ENCODE data around the gene GADD45GIP1.

Gene GADD45GIP1

DNA sequence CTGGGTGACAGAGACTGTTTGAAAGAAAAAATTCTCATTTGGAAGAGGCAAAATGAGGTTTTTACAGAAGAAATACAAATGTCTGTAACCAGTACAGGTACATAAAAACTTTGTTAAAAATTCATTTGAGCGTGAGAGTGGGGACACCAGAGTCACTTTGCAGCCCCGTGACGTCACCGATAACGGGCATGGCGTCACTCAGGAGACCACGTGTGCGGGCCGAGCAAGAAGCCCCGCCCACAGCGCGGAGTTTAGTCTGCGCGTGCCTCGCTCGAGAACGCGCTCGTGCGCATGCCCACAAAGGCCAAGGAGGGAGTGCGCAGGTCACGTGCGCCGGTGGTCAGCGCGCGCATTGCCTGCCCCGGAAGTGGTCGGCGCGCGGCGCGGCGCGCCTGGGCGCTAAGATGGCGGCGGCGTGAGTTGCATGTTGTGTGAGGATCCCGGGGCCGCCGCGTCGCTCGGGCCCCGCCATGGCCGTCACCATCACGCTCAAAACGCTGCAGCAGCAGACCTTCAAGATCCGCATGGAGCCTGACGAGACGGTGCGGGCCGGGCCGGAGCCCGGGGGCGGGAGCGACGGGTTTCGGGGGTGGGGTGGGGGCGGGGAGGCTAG is 11.4 kb downstream of the GADD45GIP1 start, which contains the start of gene RAD23A:
Gene RAD23A (plus strand): TSS at position 384 of the 613 bp plus-strand sequence. CDS start 87 bp downstream, at position 471.
- Histone ChIP-seq H3K4me3 (ENCODE audit: low read length) (peak within 1 kb of the TSS; percentile 74), H3K4me1 (ENCODE audit: control insufficient read depth, insufficient read depth, low read length) (peaks cover 31% of the 10 kb centered on the region), H3K27me3 (ENCODE audit: control insufficient read depth, insufficient read depth, low read length) (no peaks in the 10 kb centered on the region), H3K36me3 (ENCODE audit: insufficient read depth, low read length) (peaks cover 71% of the 10 kb centered on the region), H3K9me3 (replicated peaks; ENCODE audit: low read length) (no peaks in the 10 kb centered on the region), H3K9ac (ENCODE audit: low read depth, low read length) (peak within 1 kb of the TSS; percentile 93), H3K4me2 (ENCODE audit: low read length) (peak within 1 kb of the TSS; percentile 93)

DNA sequence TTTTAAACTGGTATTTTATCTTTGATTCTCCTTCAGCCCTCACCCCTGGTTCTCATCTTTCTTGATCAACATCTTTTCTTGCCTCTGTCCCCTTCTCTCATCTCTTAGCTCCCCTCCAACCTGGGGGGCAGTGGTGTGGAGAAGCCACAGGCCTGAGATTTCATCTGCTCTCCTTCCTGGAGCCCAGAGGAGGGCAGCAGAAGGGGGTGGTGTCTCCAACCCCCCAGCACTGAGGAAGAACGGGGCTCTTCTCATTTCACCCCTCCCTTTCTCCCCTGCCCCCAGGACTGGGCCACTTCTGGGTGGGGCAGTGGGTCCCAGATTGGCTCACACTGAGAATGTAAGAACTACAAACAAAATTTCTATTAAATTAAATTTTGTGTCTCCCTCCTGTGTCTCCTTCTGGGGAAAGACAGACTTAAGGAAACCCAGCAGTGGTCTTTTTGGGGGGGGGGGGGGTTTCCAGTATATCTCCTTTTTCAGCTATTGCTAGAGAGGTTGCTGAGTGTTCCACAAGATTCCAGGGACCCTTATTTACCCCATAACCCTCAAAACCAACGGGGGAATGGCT is 12.8 kb downstream of the GADD45GIP1 start:
- Histone ChIP-seq H3K36me3 (ENCODE audit: insufficient read depth, low read length) (peaks cover 74% of the 10 kb centered on the region), H3K4me2 (ENCODE audit: low read length) (no peak overlapping the region), H3K9ac (ENCODE audit: low read depth, low read length) (no peak overlapping the region), H3K4me1 (ENCODE audit: control insufficient read depth, insufficient read depth, low read length) (peaks cover 39% of the 10 kb centered on the region), H3K9me3 (replicated peaks; ENCODE audit: low read length) (no peaks in the 10 kb centered on the region), H3K27me3 (ENCODE audit: control insufficient read depth, insufficient read depth, low read length) (no peaks in the 10 kb centered on the region), H3K4me3 (ENCODE audit: low read length) (no peak overlapping the region)

DNA sequence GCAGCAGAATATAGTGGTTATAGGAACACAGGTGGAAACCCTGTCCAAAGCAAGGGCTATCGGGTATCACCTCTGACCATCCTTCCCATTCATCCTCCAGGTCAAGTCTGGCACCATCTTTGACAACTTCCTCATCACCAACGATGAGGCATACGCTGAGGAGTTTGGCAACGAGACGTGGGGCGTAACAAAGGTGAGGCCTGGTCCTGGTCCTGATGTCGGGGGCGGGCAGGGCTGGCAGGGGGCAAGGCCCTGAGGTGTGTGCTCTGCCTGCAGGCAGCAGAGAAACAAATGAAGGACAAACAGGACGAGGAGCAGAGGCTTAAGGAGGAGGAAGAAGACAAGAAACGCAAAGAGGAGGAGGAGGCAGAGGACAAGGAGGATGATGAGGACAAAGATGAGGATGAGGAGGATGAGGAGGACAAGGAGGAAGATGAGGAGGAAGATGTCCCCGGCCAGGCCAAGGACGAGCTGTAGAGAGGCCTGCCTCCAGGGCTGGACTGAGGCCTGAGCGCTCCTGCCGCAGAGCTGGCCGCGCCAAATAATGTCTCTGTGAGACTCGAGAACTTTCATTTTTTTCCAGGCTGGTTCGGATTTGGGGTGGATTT is 13.5 kb downstream of the GADD45GIP1 start:
- Histone ChIP-seq H3K27me3 (ENCODE audit: control insufficient read depth, insufficient read depth, low read length) (no peaks in the 10 kb centered on the region), H3K4me1 (ENCODE audit: control insufficient read depth, insufficient read depth, low read length) (peaks cover 38% of the 10 kb centered on the region), H3K9me3 (replicated peaks; ENCODE audit: low read length) (no peaks in the 10 kb centered on the region), H3K9ac (ENCODE audit: low read depth, low read length) (no peak overlapping the region), H3K4me2 (ENCODE audit: low read length) (no peak overlapping the region), H3K4me3 (ENCODE audit: low read length) (no peak overlapping the region), H3K36me3 (ENCODE audit: insufficient read depth, low read length) (peaks cover 74% of the 10 kb centered on the region)

DNA sequence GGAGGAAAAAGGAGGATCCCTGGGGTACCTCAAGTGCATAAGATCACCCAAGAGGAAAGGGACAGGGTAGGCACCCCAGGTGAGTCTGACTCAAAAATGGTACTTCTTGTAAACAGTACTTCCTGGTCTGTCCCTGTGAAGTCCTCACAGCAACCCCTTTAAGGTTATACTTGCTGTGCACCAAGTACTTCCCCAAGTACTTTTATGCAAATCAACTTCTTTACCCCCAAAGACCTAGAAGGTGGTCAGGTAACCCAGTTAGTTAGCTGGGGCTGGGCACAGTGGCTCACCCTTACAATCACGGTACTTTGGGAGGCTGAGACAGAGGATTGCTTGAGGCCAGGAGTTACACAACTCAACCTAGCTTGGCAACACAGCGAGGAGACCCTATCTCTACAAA is 16.1 kb downstream of the GADD45GIP1 start:
- Histone ChIP-seq H3K4me2 (ENCODE audit: low read length) (peak overlapping the region; percentile 80), H3K9me3 (replicated peaks; ENCODE audit: low read length) (no peaks in the 10 kb centered on the region), H3K4me1 (ENCODE audit: control insufficient read depth, insufficient read depth, low read length) (peaks cover 35% of the 10 kb centered on the region), H3K27me3 (ENCODE audit: control insufficient read depth, insufficient read depth, low read length) (no peaks in the 10 kb centered on the region), H3K9ac (ENCODE audit: low read depth, low read length) (no peak overlapping the region), H3K4me3 (ENCODE audit: low read length) (peak overlapping the region; percentile 99), H3K36me3 (ENCODE audit: insufficient read depth, low read length) (peaks cover 64% of the 10 kb centered on the region)

DNA sequence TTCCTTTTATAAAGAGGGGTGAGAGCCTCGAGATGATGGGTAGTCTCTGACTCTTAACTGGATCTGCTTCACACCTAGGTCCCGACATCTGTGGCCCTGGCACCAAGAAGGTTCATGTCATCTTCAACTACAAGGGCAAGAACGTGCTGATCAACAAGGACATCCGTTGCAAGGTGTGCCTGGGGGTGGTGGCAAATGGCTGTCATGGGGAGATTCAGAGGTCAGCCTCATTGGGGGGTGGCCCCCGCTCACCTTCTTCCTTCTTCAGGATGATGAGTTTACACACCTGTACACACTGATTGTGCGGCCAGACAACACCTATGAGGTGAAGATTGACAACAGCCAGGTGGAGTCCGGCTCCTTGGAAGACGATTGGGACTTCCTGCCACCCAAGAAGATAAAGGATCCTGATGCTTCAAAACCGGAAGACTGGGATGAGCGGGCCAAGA is 17.0 kb downstream of the GADD45GIP1 start:
- Histone ChIP-seq H3K27me3 (ENCODE audit: control insufficient read depth, insufficient read depth, low read length) (no peaks in the 10 kb centered on the region), H3K36me3 (ENCODE audit: insufficient read depth, low read length) (peaks cover 63% of the 10 kb centered on the region), H3K4me3 (ENCODE audit: low read length) (peak overlapping the region; percentile 99), H3K4me2 (ENCODE audit: low read length) (peak overlapping the region; percentile 80), H3K9me3 (replicated peaks; ENCODE audit: low read length) (no peaks in the 10 kb centered on the region), H3K9ac (ENCODE audit: low read depth, low read length) (peak overlapping the region; percentile 99), H3K4me1 (ENCODE audit: control insufficient read depth, insufficient read depth, low read length) (peaks cover 35% of the 10 kb centered on the region)

DNA sequence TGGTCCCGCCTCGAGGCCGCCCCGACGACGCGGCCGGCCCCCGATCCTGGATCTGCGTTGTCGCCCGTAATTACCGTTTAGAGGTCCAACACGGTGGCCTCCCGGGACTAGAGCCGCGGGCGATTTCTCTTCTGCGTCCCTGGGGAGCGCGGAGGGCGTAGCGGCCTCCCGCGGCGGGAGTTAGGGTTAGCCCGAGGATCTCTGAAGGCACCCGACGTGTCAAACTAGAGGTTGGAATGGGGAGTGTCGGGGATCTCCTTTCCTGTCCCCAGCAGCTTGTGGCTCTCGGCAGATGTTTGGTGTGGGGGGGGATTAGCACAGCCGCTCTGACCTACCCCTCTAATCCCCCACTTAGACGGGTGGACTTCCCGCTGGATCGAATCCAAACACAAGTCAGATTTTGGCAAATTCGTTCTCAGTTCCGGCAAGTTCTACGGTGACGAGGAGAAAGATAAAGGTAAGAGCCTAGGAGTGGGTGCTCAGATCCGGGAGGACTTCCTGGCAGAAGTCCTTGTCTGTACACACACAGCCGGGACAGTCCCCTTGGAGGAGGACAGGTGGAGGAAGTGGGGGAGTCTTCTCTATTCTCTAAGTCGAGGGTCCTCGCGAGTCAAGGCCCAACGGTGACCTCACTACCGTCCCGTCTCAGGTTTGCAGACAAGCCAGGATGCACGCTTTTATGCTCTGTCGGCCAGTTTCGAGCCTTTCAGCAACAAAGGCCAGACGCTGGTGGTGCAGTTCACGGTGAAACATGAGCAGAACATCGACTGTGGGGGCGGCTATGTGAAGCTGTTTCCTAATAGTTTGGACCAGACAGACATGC is 18.0 kb downstream of the GADD45GIP1 start:
- H3K4me1 ChIP-seq (ENCODE audit: control insufficient read depth, insufficient read depth, low read length), result peaks cover 35% of the 10 kb centered on the region
- peaks cover 53% of the 10 kb centered on the region for H3K36me3 ChIP-seq (ENCODE audit: insufficient read depth, low read length)
- no peaks in the 10 kb centered on the region for H3K9me3 ChIP-seq (replicated peaks; ENCODE audit: low read length)
- no peaks in the 10 kb centered on the region for H3K27me3 ChIP-seq (ENCODE audit: control insufficient read depth, insufficient read depth, low read length)
- peak overlapping the region; percentile 99 for H3K9ac ChIP-seq (ENCODE audit: low read depth, low read length)
- peak overlapping the region; percentile 99 for H3K4me3 ChIP-seq (ENCODE audit: low read length)
- peak overlapping the region; percentile 80 for H3K4me2 ChIP-seq (ENCODE audit: low read length)

DNA sequence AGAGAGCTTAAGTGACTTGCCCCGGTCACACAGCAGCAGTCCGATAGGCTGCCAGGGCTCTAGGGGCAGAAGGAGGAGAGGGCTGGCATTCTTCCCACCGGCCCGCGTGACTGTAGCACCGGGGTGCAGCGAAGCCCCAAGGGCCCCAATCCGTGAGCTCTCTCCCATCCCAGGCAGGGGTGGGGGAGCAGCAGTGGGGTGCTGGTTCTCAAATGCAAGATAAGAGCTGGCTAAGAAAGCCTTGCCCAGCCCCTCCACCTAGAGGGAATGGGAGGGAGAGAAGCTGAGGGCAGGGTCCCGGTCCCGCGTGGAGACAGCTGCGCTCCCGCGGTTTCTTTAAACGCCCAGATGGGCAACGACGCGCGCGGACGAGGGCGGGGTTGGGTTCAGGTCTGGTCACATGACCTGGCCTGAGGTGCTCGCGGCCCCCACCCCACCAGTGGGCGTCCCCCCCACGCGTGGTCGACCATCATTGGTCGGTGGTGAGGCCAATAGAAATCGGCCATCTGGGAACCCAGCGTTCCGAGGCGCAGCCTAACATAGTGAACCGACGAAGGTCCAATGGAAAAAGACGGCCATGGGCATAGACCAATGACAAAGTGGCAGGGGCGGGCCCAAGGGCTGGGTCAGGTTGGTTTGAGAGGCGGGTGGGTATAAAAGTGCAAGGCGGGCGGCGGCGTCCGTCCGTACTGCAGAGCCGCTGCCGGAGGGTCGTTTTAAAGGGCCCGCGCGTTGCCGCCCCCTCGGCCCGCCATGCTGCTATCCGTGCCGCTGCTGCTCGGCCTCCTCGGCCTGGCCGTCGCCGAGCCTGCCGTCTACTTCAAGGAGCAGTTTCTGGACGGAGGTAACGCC is 18.9 kb downstream of the GADD45GIP1 start, which contains the start of gene CALR:
Gene CALR (plus strand): TSS at position 683 of the 852 bp plus-strand sequence. CDS start 71 bp downstream, at position 754.
- Histone ChIP-seq H3K4me1 (ENCODE audit: control insufficient read depth, insufficient read depth, low read length) (peaks cover 29% of the 10 kb centered on the region), H3K36me3 (ENCODE audit: insufficient read depth, low read length) (peaks cover 46% of the 10 kb centered on the region), H3K9ac (ENCODE audit: low read depth, low read length) (peak within 1 kb of the TSS; percentile 99), H3K27me3 (ENCODE audit: control insufficient read depth, insufficient read depth, low read length) (no peaks in the 10 kb centered on the region), H3K4me3 (ENCODE audit: low read length) (peak within 1 kb of the TSS; percentile 99), H3K9me3 (replicated peaks; ENCODE audit: low read length) (no peaks in the 10 kb centered on the region), H3K4me2 (ENCODE audit: low read length) (peak within 1 kb of the TSS; percentile 95)

DNA sequence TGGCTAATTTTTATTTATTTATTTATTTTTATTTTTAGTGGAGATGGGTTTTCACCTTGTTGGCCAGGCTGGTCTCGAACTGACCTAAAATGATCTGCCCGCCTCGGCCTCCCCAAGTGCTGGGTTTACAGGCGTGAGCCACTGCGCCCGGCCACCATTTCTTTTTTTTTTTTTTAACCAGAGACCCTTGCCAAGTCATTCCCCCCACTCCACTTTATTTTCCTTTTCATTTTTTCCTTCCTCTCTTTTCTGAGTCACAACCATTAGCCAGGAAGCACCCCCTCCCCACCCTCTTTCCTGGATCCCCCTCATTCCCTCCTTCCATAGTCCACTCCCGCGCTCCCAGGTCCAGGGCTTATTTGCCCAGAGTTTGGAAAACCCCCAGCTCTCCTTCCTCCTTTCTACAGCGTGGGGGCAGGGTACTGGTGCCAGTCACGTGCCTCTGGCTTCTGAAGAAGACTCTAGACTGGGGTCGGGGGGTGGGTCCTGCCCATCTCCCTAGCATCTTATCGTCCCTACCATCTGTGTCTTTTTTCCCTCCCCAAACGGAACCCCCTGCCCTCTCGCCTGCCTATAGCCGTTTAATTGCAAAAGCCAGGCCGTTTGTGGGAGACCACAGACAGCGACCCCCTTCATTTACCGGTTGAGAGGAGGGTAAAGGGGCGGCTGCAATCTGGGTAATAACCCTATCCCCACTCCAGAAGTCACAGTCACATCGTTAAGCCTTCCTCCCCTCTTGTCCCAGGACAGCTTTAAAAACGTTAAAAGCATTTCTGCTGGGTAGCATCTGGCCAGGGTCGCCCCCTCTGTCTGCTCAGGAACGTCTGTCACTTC is 19.7 kb downstream of the GADD45GIP1 start:
- Histone ChIP-seq H3K4me2 (ENCODE audit: low read length) (peak overlapping the region; percentile 95), H3K9ac (ENCODE audit: low read depth, low read length) (peak overlapping the region; percentile 74), H3K27me3 (ENCODE audit: control insufficient read depth, insufficient read depth, low read length) (no peaks in the 10 kb centered on the region), H3K4me1 (ENCODE audit: control insufficient read depth, insufficient read depth, low read length) (peaks cover 33% of the 10 kb centered on the region), H3K4me3 (ENCODE audit: low read length) (peak overlapping the region; percentile 73), H3K9me3 (replicated peaks; ENCODE audit: low read length) (no peaks in the 10 kb centered on the region), H3K36me3 (ENCODE audit: insufficient read depth, low read length) (peaks cover 38% of the 10 kb centered on the region)

DNA sequence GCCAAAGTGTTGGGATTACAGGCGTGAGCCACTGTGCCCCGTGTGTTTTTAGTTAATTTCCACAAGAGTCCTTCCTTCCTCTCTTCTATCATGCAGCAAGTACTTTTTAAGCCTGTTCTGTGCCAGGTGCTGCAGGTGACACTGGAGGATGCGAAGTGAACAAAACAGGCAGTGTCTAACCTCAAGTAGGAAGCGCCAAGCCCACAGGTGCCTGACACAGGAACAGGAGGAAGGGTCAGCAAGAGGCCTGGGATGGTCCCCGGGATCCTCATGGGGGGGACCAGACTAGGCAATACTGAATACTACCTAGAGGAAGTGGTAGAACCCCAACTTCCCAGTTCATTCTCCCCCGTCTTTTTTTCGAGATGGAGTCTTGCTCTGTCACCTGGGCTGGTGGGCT is 20.4 kb downstream of the GADD45GIP1 start:
- H3K9me3 ChIP-seq (replicated peaks; ENCODE audit: low read length), result no peaks in the 10 kb centered on the region

DNA sequence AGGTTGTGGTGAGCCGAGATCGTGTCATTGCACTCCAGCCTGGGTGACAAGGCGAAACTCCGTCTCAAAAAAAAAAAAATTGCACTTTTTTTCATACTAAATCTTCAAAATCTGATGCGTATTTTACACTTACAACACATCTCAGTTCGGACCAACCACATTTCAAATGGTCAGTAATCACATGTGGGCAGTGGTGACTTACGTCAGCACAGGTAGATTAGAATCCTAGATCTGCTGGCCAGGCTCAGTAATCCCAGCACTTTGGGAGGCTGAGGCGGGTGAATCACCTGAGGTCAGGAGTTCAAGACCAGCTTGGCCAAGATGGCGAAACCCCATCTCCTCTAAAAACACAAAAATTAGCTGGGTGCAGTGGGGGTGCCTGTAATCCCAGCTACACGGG is 22.0 kb downstream of the GADD45GIP1 start:
- H3K4me1 ChIP-seq (ENCODE audit: control insufficient read depth, insufficient read depth, low read length), result peaks cover 21% of the 10 kb centered on the region
- no peak overlapping the region for H3K4me2 ChIP-seq (ENCODE audit: low read length)
- no peak overlapping the region for H3K4me3 ChIP-seq (ENCODE audit: low read length)
- H3K9ac ChIP-seq (ENCODE audit: low read depth, low read length), result no peak overlapping the region
- no peaks in the 10 kb centered on the region for H3K9me3 ChIP-seq (replicated peaks; ENCODE audit: low read length)
- H3K27me3 ChIP-seq (ENCODE audit: control insufficient read depth, insufficient read depth, low read length), result no peaks in the 10 kb centered on the region
- H3K36me3 ChIP-seq (ENCODE audit: insufficient read depth, low read length), result peaks cover 21% of the 10 kb centered on the region

More for the DNA sequence above, 20.4 kb downstream of the GADD45GIP1 start:
- no peak overlapping the region for H3K4me2 ChIP-seq (ENCODE audit: low read length)
- no peaks in the 10 kb centered on the region for H3K27me3 ChIP-seq (ENCODE audit: control insufficient read depth, insufficient read depth, low read length)
- no peak overlapping the region for H3K9ac ChIP-seq (ENCODE audit: low read depth, low read length)
- no peak overlapping the region for H3K4me3 ChIP-seq (ENCODE audit: low read length)
- H3K4me1 ChIP-seq (ENCODE audit: control insufficient read depth, insufficient read depth, low read length), result peaks cover 31% of the 10 kb centered on the region
- H3K36me3 ChIP-seq (ENCODE audit: insufficient read depth, low read length), result peaks cover 31% of the 10 kb centered on the region
